Measurements from ENCODE around the gene SHC1.

SHC1 gene

DNA sequence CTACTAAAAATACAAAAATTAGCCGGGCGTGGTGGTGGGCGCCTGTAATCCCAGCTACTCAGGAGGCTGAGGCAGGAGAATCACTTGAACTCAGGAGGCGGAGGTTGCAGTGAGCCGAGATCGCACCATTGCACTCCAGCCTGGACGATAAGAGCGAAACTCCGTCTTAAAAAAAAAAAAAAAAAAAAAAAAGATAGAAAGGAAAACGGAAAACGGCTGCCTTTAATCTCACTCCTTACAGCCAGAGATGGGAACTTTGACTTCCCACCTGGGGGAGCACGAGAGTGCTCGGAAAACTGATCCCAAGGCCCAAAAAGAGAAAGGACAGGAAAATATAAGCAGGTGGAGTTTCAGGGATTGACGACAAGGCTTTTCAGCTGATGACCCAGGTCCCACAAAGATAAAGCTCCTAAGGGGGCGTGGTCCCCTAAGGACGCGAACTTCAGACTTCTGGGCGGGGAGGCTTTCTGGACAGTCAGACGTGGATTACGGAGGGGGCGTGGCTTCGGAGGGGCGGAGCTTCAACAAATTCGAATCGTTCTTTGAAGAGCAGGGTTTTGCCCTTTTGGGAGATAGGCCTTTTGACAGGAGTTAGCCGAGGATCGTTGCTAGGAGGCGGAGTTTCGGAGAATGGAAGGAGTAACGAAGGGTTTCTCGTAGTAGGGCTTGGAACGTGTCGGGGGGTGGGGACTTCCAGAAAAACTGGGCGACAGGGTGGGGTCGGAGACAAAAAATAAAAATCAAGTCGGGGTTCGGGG, 3.0 kb upstream of the SHC1 start:
- peak; percentile 83 for DNase-seq (ENCODE audit: low spot score)

DNA sequence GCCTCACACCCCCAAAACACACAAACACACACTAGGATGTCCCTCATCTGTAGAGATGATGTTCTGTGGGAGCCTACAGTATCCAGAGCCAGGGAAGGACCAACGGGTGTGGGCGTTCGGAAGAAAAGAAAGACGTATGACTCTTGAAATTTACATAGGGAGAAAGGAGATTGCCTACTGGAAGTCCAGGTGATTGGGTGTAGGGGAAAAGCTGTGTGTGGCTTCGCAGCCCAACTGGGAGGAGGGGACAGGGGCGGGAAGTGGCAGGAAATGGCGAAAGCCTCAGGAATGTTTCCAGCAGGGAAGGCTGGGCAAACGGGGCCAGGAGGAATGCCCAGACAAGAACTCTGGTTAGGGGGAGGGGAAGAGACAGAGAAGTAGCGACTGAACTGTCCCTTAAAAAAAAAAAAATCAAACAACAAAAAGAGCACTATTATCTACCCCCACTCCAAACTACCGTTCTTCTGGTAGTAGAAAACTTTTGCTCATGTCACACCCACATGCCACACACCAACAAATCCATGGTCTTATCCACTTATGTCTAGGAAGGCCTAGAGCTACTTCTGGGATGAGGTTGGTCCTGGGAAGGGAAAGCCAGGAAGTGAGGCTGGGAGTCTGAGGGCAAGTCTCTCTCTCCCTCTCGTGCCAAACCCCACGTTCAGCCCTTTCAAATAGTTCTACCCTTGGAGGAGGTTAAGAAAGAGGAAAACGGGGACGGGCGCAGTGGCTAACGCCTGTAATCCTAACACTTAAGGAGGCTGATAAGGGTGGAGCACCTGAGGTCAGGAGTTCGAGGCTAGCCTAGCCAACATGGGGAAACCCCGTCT, 2.2 kb upstream of the SHC1 start:
- no peak for DNase-seq (ENCODE audit: low spot score)

DNA sequence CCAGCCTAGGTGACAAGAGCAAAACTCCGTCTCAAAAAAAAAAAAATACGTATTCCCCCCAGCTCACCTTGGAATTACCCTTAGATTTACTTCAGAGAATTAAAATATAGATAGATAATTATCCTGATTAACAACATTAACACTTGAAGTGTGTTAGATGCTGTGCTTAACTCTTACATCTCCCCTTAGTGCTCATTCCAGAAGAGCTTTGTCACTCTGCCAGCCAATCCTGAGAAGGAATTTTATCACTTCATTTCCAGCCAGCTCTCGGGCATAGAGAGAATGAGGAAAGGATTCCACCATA, 1.6 kb upstream of the SHC1 start:
- no peak for DNase-seq (ENCODE audit: low spot score)

DNA sequence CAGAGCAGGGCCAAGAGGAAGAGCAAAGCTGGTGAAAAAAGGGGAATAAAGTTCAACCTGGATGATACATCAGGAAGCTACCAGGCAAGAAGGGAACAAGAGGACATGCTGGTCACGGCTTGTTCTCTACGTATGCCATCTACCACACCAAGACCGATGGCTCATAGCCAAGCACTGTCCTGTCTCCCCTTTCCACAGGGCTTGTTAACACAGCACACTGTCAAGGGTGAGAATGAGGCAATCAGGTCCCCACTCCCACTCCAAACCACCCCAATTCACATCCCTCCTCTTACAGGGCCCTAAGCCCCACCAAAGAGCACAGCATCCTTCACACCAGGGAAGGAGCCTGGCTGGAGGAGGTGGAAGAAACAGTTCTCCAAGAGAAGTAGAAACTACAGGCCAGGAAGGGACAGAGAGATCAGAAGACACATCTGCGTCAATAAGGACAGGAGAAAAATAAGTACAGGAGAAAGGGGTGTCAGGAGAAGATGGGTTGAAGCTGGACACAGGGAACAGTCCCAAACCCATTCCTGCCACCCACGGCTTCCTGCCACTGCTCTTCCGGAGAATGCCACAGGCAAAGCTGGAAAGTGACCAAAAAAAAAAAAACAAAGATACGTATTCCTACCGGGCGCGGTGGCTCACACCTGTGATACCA, 923 bp upstream of the SHC1 start:
- DNase-seq (ENCODE audit: low spot score): no peak

DNA sequence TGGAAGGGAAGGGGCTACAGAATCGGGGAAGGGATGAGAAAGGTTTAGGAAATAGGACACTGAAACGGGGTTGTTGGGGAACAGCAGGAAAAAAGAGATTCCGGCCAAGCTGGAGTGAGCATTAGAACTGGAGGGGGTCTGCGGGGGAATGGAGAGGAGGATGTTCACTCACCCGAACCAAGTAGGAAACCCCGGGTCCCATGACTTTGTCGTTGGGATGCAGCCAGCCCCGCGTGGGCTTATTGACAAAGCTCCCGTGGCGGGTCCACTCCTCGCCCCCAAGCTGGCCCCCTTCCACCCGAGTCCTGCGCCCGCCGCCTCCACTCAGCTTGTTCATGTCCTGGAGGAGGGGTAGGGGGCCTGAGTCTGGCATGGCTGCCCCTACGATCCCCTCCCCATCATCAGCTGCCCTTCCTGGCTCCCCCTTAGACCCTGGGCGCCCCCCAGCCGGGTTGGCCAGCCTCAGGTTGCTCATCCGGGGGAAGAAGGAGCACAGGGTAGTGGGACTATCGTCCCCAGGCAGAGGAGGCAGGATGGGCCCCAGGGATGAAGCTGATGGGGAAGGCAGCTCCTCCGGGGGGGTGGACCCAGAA, 591 bp downstream of the SHC1 start:
- DNase-seq (ENCODE audit: low spot score): no peak

DNA sequence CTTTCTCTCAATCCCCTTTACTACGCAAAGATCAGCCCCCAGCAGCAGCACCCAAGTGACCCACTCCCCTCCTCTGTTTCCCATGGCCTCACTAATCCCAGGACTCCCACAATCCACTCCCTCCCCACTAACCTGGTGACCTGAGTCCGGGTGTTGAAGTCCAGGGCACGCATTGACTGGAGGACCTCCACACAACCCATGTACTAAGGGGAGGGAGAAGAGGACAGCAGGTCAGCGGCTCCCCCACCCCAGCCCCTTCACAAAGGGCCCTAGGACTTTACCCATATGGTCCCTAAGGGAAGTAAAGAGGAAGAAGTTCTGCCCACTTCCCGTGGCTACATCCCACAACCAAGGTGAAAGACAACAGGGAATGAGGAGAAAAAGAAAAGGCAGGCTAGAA, 1.3 kb downstream of the SHC1 start:
- DNase-seq (ENCODE audit: low spot score): no peak

DNA sequence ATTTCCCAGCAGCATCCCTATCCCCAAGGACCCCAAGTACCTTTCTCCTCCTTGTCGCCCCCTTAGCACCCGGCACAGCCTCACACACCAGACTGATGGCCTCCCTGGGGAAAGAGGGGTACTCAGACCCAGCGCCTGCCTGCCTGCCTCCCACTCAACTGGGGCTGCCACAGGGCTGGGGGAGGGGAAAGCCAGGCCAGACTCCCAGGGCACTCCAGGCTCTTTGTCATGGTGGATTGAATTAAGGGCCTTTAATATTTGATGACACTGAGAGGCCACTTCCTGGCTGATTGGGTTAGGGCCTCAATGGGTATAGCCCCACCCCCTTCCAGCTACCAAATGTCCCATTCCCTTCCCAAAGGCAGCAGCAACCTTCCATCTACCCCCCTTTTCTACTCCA, 1.8 kb downstream of the SHC1 start:
- DNase-seq (ENCODE audit: low spot score): no peak

DNA sequence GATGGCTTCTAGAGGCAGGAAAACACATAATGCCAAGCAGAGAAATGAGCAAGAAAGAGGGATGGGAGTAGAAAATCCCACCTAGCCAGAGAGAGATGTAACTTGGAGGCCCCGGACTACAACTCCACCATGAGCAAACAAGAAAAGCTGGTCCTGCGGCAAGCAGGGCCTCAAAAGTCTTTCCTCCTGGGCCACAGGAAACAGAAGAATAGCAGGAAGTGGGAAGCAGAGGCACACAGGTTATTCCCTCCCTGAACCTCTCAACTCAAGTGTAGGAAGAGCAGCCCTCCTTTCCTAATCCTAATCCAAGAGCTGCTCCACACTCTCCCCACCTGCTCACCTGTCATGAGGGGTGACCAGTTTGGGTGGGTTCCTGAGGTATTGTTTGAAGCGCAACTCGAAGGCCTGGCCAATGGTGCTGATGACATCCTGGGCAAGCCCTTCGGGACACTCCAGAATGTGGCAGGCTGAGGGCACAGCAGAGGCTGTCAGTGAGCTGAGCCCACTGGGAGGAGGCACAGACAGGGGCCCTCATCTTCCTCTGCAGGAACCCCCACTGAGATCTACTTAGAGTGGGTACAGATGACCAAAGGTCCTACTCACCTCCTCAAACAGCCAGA, 3.1 kb downstream of the SHC1 start:
- DNase-seq (ENCODE audit: low spot score): no peak

DNA sequence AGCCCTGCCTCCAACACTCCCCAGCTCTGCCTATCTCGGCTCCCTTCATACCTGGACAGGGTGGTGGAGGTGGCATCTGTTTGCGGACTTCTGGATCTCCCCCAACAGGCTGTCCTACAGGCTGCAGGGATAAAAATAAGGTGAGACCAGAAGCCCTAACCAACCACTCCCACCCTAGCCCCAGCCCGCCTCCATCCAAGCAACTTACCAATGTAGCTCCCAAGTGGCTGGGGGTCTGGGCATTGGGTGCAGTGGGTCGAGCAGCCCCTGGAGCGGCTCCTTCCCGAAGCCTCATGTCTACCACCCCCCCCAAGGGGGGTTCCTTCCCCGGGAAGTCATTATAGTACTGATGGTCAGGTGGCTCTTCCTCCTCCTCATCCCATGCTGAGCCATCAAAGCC, 4.4 kb downstream of the SHC1 start:
- DNase-seq (ENCODE audit: low spot score): no peak

DNA sequence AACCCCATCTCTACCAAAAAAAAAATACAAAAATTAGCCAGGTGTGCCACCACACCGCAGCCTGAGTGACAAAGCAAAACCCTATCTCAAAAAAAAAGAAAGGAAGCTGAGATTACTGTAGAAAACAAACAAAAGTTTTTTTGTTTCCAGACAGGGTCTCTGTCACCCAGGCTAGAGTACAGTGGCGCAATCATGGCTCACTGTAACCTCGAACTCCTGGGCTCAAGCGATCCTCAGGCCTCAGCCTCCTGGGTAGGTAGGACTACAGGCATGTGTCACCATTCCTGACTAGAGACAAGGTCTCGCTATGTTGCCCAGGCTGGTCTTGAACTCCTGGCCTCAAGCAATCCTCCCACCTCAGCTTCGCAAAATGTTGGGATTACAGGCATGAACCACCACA, 6.2 kb downstream of the SHC1 start:
- DNase-seq (ENCODE audit: low spot score): no peak

DNA sequence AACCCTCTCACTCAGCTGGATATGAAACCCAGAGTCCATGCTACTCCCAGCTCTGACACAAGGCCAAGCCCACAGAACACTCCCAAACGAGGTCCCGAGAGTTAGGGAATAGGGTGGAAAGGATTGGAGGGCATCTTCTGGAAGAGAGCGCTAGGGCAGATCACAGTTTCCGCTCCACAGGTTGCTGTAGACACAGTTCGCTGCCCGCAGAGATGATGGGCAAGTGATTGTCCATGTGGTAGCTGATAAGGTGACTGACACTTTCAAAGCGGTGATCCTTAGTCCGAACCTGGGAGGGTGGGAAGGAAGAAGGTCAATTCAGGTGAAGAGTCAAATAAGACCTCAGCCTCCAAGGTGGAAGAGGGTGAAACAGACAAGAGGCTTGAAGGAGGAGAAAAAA, 6.9 kb downstream of the SHC1 start:
- DNase-seq (ENCODE audit: low spot score): no peak

DNA sequence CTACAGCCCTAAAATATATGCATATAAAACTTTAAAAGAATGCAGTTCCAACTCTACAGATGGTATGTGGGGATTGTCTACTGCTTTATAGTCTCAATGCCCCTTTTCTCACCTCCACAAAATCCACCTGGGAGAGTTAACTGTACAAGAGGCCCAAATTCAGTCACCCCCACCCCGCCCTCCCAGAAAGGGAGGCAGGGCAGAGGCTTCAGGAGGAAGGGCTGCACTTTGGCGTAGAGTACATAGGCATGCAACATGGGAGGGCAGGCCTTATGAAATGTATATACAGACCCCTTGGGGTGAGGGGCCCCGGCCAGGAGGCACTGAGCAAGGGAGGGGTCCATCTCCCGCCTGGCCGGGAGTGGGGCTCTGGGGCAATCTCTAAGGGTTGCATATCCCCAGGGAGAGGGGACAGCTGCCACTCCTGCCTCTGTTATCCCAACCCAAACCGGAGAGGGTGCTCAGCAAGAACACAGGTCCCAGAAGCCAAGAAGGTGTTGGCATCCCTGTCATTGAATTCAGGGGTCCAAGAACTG, 7.7 kb downstream of the SHC1 start:
- DNase-seq (ENCODE audit: low spot score): no peak

DNA sequence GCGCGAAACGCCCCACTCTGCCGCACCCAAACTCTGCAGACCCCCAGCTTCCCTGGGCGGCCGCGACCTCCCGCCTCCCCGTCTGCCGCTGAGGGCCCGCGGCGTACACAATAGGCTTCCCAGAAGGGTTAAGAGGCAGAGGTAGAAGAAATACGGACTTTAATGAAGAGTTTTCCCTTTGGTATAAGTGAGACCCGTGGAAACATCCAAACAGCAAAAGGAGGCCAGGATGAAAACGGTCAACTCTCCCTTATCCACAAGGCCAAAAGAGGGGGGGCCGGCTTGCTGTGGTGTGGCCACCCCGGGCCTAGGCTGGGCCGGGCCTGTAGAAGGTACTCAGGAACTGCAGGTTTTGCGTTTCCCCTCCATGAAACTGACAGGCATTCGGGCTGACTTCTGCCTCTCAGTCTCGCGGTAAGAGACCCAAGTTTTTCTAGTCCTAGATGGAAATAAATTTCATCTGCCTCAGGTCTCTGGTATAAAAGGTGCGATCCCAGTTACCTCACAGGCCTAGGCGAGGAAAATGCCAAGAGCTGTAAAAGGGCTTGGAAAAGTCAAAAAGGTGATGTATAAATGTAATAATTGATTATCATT, 8.3 kb downstream of the SHC1 start:
- no peak for DNase-seq (ENCODE audit: low spot score)

DNA sequence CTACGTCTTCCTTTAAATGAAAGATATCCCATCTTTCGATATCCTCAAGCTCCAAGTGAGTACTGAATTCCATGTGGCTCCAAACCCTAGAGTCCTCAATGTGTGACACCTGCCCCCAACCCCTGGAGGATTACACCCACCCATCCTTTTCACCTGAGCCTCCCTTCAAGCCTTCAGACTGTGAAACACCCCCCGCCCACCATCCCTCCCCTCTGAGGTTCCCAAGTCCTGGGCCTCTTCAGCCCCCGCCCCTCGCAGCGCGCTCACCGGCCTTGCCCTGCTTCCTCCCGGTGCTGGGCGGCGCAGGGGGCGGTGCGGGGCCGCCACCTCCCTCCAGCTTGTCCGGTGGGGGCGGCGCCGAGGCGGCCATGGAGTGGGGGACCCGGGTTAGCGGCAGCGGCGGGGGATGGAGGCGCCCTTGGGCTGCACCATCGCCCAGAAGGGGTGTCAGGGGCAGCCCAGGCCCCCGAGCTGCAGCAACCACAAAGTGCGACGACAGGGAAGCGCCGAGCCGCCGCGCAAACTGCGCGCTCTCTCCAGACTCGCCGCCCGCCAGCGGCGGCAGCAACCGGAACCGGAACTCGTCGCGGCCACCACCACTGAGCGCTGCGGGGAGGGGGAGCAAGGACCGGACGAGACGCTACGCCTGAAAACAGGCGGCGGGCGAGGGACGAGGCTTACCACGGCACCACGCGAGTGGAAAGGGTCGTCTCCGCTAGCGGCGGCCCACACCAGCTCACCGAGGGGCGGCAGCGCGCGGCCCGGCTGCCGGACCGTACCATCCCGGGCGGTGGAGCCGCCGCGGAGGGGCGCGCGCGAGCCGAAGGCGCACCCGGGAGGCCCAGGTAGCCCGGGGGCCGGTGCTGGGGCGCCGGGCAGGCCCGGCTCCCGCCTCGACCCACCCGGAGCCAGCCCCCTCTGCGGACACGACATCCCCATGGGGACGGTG, 9.1 kb downstream of the SHC1 start, which contains the start of gene PYGO2:
PYGO2 (minus strand) TSS at position 576 of the 949 bp plus-strand sequence; CDS start at position 370, 206 bp downstream.
- DNase-seq (ENCODE audit: low spot score): peak; percentile 95

DNA sequence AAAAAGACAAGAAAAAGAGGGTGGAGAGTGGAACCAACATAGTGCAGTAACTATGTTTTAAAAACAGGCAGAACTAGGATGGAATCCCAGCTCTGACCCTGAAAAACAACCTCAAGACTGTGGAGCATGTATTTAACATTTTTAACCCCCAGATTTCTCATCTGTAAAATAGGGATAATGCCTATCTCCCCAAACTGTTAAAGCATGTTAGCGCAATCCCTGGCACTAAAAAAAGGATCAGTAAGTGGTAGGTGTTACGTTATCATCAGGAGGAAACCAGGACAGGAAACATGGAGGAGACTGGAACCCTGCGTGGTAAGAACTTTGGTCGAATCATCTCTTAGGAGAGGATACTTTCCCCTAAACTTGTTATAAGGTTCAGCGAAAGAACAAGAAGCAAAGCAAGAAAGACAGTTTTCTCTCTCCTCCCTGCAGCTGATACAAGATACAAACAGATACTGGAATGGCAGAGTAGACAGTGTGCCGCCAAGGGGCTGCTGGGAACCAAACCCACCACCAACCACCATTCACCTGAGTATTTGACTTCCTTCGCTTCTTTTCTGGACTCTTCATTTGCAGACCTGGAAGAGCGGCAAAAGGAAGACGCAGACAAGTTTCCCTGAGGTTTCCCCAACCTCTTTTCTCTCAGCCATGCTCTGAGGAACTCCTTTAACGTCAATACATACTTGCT, 10.0 kb downstream of the SHC1 start:
- DNase-seq (ENCODE audit: low spot score): no peak

DNA sequence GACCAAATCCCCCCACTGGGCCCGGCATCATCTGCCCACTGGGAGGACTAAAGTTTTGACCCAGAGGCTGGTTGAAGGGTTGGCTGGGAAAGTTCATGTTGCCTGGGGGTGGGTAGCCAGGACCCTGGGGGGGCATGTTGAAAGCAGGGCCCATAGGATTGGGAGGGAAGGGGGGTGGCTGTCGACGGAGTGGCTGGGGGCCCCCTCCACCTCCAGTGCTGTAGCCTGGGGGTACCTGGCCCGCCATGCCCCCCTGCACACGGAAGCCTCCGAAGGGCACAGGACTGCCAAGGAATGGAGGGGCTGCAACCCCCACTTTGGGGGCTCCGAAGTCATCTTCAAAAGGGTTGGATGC, 11.1 kb downstream of the SHC1 start:
- no peak for DNase-seq (ENCODE audit: low spot score)

DNA sequence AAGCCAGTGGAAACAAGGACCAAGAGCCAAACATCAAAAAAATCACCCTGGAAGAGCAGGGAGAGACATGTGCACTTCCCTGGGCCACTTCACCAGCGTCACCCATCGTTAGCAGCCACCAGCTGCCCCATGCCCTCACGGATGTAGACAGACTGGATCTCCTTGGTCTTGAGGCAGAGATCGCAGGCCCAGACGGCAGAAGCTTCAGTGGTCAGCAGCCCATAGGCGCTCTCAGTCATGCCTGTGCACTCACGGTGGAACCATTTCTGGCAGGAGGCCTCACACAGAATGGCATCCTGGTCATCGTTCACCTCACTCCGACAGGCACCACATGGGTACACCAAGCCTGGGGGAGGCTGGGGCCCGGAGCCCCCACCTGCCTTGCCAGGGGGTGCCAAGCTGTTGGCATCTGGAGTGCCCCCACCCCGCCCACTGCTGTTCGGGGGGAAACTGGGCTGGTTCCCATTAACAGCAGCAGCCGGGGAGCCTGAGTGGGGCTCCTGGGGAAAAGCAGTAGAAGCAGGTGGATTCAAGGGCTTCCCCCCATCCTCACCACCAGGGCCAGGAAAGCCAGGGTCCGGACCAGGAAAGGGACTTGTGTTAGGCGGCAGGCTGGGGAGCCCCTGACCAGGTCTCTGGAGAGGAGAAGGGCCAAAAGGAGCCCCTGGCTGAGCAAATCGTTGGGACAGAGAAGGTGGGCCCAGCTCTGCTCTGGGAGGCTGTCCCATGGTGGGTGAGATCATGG, 11.7 kb downstream of the SHC1 start:
- no peak for DNase-seq (ENCODE audit: low spot score)

DNA sequence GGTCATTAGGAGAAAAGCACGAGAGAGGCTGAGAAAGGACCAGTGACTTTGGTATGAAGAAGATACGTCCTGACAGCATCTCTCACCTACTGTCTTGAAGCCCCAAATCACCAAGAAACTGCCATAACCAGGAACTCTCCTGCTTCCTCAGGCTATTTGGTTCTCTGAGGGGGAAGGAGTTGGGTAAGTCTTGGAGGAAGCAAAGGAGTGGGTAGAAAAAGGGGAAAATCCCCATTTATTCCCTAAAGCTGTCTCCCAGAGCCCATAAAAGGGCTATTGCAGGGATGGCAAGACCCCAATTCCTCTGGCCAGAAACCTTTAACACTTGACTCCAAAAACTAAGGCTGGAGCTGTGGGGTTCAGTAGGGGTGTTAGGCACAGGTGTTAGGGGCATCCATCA, 12.5 kb downstream of the SHC1 start:
- DNase-seq (ENCODE audit: low spot score): no peak

DNA sequence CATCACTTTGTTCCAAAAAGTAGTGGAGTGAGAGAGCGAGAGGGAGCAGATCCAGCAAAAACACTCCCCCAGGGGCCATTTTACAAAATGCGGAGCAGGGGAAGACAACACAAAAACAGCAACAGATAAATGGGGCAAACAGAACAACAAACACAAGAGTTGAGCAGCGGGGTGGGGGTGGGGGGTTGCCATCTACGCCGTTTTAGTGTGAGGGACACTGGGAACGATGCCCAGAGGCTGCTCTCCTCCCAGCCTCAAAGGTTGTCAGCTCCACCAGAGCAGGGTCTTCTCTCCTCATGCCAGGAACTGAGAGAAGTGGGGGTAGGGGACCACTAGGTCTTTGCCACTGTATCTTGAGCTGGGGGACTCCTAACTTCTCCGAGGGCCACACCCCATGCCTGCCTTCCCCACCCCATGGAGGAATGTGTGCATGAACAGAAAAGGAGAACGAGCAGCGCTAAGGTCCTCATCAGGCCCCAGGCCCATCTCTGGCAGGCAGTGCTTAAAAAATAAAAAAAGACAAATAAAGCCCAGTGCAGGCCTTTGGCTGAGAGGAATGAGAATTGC, 13.4 kb downstream of the SHC1 start:
- no peak for DNase-seq (ENCODE audit: low spot score)
